Uterus (tissue), 4 donors: ENCODE results near the gene PPP1R7. TPM values are rescaled to one million over a fixed set of nuclear protein-coding genes. Genes with fewer than 3 reads are reported as not detected.

Experiments
- DNase-seq, 2 donors: peaks; one replicate each; pipeline ENCODE4 v3.0.0-alpha.2; 2019 to 2020
- H3K27ac ChIP-seq, 2 donors: fragments of 200-600 bp; sonication (generic); 1 replicate in 1 of 2; 2 replicates in 1 of 2; pipeline ENCODE4 v1.5.1; 2016 to 2018
- H3K27me3 ChIP-seq, 2 donors: fragments of 200-600 bp; sonication (generic); one replicate each; pipeline ENCODE4 v1.5.1; 2018 to 2019; ENCODE audit warnings: control low read depth in 1 of 2
- H3K36me3 ChIP-seq, 2 donors: fragments of 200-600 bp; sonication (generic); one replicate each; pipeline ENCODE4 v1.5.1; 2019; ENCODE audit warnings: control low read depth in 1 of 2
- H3K4me1 ChIP-seq, 2 donors: fragments of 200-600 bp; sonication (generic); one replicate each; pipeline ENCODE4 v1.5.1; 2018 to 2019; ENCODE audit warnings: control low read depth in 1 of 2
- H3K4me3 ChIP-seq, 2 donors: fragments of 200-600 bp; sonication (generic); 1 replicate in 1 of 2; 2 replicates in 1 of 2; pipeline ENCODE4 v1.5.1; 2018 to 2019; ENCODE audit warnings: mild to moderate bottlenecking in 1 of 2
- H3K9me3 ChIP-seq, 2 donors: fragments of 200-600 bp; sonication (generic); one replicate each; pipeline ENCODE4 v1.5.1; 2019; ENCODE audit warnings: control low read depth in 1 of 2
- CTCF ChIP-seq, 4 experiments: fragments of 200-600 bp in 2 of 4; fragments of 450-650 bp in 2 of 4; sonication (generic) in 2 of 4; IDR thresholded peaks; one replicate each; pipeline ENCODE4 v1.5.1; 2016 to 2019; ENCODE audit warnings: antibody characterized with exemption in 4 of 4, mild to moderate bottlenecking in 2 of 4, moderate library complexity in 1 of 4
- POLR2A ChIP-seq, 2 donors: fragments of 450-650 bp; IDR thresholded peaks; one replicate each; pipeline ENCODE4 v1.6.1; 2016; ENCODE audit warnings: antibody characterized with exemption in 2 of 2, mild to moderate bottlenecking in 1 of 2, moderate library complexity in 1 of 2
- intact Hi-C: fragments of 100-400 bp; cut with DNase I; formaldehyde crosslinking; loops from one replicate; pipeline ENCODE4 v1.15.1; 2023; ENCODE audit warnings: low total_unique reads
- total RNA-seq, 4 donors: library from RNA; depleted of rRNA in 3 of 4; stranded (reverse); fragments of >200 nt in 3 of 4; gene quantifications; one replicate each; pipeline versions ENCODE4 v1.1.0 to v1.2.4, GENCODE V29; 2014 to 2023
- donor health status: DM: yes; HTN: yes; CAD: no.

Gene PPP1R7
- total RNA-seq, 4 donors from 2014 or later: 8.5 to 43.6 (median 30.0) TPM

DNA sequence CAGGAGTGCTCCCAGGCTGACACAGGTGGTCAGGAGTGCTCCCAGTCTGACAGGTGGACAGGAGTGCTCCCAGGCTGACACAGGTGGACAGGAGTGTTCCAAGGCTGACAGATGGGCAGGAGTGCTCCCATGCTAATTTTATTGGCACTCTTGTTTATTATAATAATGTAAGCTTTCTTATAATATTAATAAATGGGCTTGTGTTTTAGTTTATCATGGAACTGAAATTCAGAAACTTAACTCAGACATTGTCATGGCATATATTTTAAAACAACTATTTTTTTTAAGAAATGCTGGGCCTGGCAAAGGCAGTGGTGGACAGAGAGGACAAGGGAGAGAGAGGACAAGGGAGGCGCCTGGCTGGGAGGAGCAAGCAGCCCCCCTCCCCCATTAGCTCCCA is 56.9 kb downstream of the PPP1R7 start:
- DNase-seq: no peak
- Histone ChIP-seq H3K9me3 (no peaks in the 10 kb centered on the region), H3K4me3 (no peak overlapping the region), H3K27me3 (no peaks in the 10 kb centered on the region), H3K27ac (no peak overlapping the region), H3K36me3 (no peaks in the 10 kb centered on the region), H3K4me1 (no peaks in the 10 kb centered on the region)
- no peak for TF ChIP-seq CTCF (IDR thresholded peaks at IDR 0.05)
- no peak for TF ChIP-seq POLR2A (IDR thresholded peaks at IDR 0.05)
- intact Hi-C loops: no loop called here

DNA sequence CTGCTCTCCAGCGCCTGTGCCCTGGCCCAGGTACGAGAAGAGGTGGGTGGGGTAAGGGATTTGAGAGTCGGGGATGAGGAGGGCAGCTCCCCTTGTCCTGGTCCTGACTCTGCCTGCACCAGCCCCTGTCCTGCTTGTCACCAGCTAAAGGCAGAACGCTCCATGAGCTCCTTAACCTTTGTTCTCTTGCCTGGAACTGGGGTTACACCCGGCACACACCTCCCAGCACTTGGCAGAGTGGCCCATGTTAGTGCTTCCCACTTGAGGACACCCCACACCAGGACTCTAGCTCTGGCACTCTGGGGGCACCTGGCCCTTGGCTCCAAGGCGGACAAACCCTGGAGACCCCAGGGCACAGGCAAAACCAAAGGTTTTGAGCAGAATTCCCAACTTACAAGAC is 57.4 kb downstream of the PPP1R7 start:
- Histone ChIP-seq H3K9me3 (no peaks in the 10 kb centered on the region), H3K27ac (no peak overlapping the region), H3K27me3 (no peaks in the 10 kb centered on the region), H3K4me1 (no peaks in the 10 kb centered on the region), H3K4me3 (no peak overlapping the region), H3K36me3 (no peaks in the 10 kb centered on the region)
- no peak for DNase-seq
- intact Hi-C loops: no loop called here
- TF ChIP-seq CTCF (IDR thresholded peaks at IDR 0.05) (no peak), POLR2A (IDR thresholded peaks at IDR 0.05) (no peak)

GRCh38 chr2:241208058-241208457 is 57.8 kb downstream of the PPP1R7 start:
- Histone ChIP-seq H3K36me3 (no peaks in the 10 kb centered on the region), H3K4me1 (no peaks in the 10 kb centered on the region), H3K4me3 (no peak overlapping the region), H3K27me3 (no peaks in the 10 kb centered on the region), H3K9me3 (no peaks in the 10 kb centered on the region), H3K27ac (no peak overlapping the region)
- no peak for DNase-seq
- intact Hi-C loops: no loop called here
- TF ChIP-seq CTCF (IDR thresholded peaks at IDR 0.05) (no peak), POLR2A (IDR thresholded peaks at IDR 0.05) (no peak)

- Histone ChIP-seq H3K4me3 (no peak overlapping the region), H3K36me3 (no peaks in the 10 kb centered on the region), H3K4me1 (no peaks in the 10 kb centered on the region), H3K9me3 (no peaks in the 10 kb centered on the region), H3K27ac (no peak overlapping the region), H3K27me3 (no peaks in the 10 kb centered on the region)
- intact Hi-C loops: no loop called here
- DNase-seq: no peak
- TF ChIP-seq POLR2A (IDR thresholded peaks at IDR 0.05) (no peak), CTCF (IDR thresholded peaks at IDR 0.05) (no peak)
Measured at GRCh38 chr2:241209271-241209670, 59.0 kb downstream of the PPP1R7 start.

GRCh38 chr2:241211276-241211675 is 61.0 kb downstream of the PPP1R7 start:
- intact Hi-C loops: no loop called here
- no peak for DNase-seq

More at GRCh38 chr2:241211276-241211675, 61.0 kb downstream of the PPP1R7 start:
- H3K9me3 ChIP-seq: no peaks in the 10 kb centered on the region
- H3K4me3 ChIP-seq: no peak overlapping the region
- no peaks in the 10 kb centered on the region for H3K27me3 ChIP-seq
- H3K36me3 ChIP-seq: no peaks in the 10 kb centered on the region
- TF ChIP-seq POLR2A (IDR thresholded peaks at IDR 0.05) (no peak), CTCF (IDR thresholded peaks at IDR 0.05) (no peak)
- H3K4me1 ChIP-seq: no peaks in the 10 kb centered on the region
- no peak overlapping the region for H3K27ac ChIP-seq
